Peyer's patch (tissue), 4 donors: Measurements from ENCODE around the gene MAN1B1.

Experiments
- CTCF ChIP-seq, 6 experiments: fragments of 450-650 bp in 4 of 6; fragments of 200-600 bp in 2 of 6; sonication (generic) in 1 of 6; IDR thresholded peaks; one replicate each; pipeline ENCODE4 v1.5.1; 2017 to 2019; ENCODE audit warnings: antibody characterized with exemption in 6 of 6, mild to moderate bottlenecking in 3 of 6, moderate library complexity in 1 of 6
- POLR2A ChIP-seq, 2 donors: fragments of 450-650 bp; IDR thresholded peaks; one replicate each; pipeline ENCODE4 v1.5.1; 2017; ENCODE audit warnings: antibody characterized with exemption in 2 of 2, mild to moderate bottlenecking in 2 of 2, moderate library complexity in 2 of 2

DNA sequence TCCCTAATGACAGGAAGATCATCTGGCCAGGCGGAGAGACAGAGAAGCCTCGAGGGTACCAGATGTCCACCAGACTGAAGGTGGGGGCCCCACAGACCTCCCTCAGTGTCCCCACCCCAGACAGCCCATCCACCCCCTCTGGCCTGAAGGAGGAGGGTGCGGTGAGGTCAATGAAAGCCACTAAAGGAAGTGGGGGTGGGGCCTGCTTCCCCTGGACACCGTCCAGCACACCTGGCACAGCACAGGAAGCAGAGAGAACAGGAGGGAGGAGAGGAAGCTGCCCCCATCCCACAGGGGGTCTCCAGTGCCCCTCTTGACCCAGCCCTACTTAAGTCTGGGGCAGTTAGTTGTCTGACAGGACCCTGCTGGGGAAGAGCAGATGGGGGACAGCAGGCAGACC is 71.8 kb downstream of the MAN1B1 start:
- TF ChIP-seq CTCF (IDR thresholded peaks at IDR 0.05) (no peak), POLR2A (IDR thresholded peaks at IDR 0.05) (no peak)
